PC-3 (cell line): Measurements from ENCODE around the gene TGFBR3. TPM values are rescaled to one million over a fixed set of nuclear protein-coding genes. Genes with fewer than 3 reads are reported as not detected.

Experiments
- ATAC-seq: fragments of 200-7000 bp; cut with Tn5 transposase; 2 replicates; pipeline ENCODE4 v1.9.1; 2020; ENCODE audit warnings: mild to moderate bottlenecking, moderate library complexity
- BruUV-seq: library from RNA; stranded (reverse); fragments of 400-500 nt; replicated peaks from 2 replicates; lab custom pipeline; 2021; lab: Mats Ljungman, UMichigan
- CTCF ChIA-PET: fragments of 300-600 bp; sonication (Branson Sonifier 250); formaldehyde crosslinking; loops from one replicate; lab custom pipeline; 2022; ENCODE audit warnings: antibody characterized with exemption; lab: Charles Lee
- POLR2A ChIA-PET: fragments of 300-600 bp; sonication (Branson Sonifier 250); formaldehyde crosslinking; loops from one replicate; lab custom pipeline; 2022; ENCODE audit warnings: antibody characterized with exemption; ENCODE audit not compliant: unreplicated experiment; lab: Charles Lee
- DNase-seq: peaks from one replicate; pipeline ENCODE4 v3.0.0-alpha.2; 2015
- H2AFZ ChIP-seq: fragments of 300-600 bp; sonication (generic); 2 replicates; pipeline ENCODE4 v1.6.0; 2016; ENCODE audit warnings: antibody characterized with exemption, low read length
- H3F3A ChIP-seq: fragments of 300-600 bp; sonication (generic); one replicate; pipeline ENCODE4 v1.6.0; 2017; ENCODE audit warnings: antibody characterized with exemption, low read length, control low read depth, mild to moderate bottlenecking; ENCODE audit not compliant: unreplicated experiment
- H3K27ac ChIP-seq: fragments of 300-600 bp; sonication (generic); 2 replicates; pipeline ENCODE4 v1.5.1; 2016; ENCODE audit warnings: mild to moderate bottlenecking, low read length
- H3K27me3 ChIP-seq: fragments of 300-600 bp; sonication (generic); 2 replicates; pipeline ENCODE4 v1.6.1; 2016; ENCODE audit warnings: low read length, mixed read lengths
- H3K36me3 ChIP-seq: fragments of 300-600 bp; sonication (generic); 2 replicates; pipeline ENCODE4 v1.6.1; 2016; ENCODE audit warnings: low read depth, mixed run types, low read length, mixed read lengths
- H3K4me1 ChIP-seq: fragments of 300-600 bp; sonication (generic); 2 replicates; pipeline ENCODE4 v1.5.1; 2016; ENCODE audit warnings: low read length; ENCODE audit not compliant: insufficient read depth
- H3K4me2 ChIP-seq: fragments of 300-600 bp; sonication (generic); 2 replicates; pipeline ENCODE4 v1.6.0; 2016; ENCODE audit warnings: low read length
- H3K4me3 ChIP-seq: fragments of 300-600 bp; sonication (generic); 2 replicates; pipeline ENCODE4 v1.5.1; 2016; ENCODE audit warnings: mild to moderate bottlenecking, low read length, mixed read lengths
- H3K79me2 ChIP-seq: fragments of 300-600 bp; sonication (generic); 2 replicates; pipeline ENCODE4 v1.6.1; 2017; ENCODE audit warnings: low read length, mixed read lengths
- H3K9ac ChIP-seq: fragments of 300-600 bp; sonication (generic); 2 replicates; pipeline ENCODE4 v1.6.0; 2016; ENCODE audit warnings: mild to moderate bottlenecking, low read length
- H3K9me2 ChIP-seq: fragments of 300-600 bp; sonication (generic); replicated peaks from 2 replicates; pipeline ENCODE4 v1.6.1; 2016; ENCODE audit warnings: mixed run types, low read length, mixed read lengths
- H3K9me3 ChIP-seq: fragments of 300-600 bp; sonication (generic); 2 replicates; pipeline ENCODE4 v1.6.1; 2016; ENCODE audit warnings: low read length, mixed read lengths
- H4K20me1 ChIP-seq: fragments of 300-600 bp; sonication (generic); 2 replicates; pipeline ENCODE4 v1.6.1; 2016; ENCODE audit warnings: low read length, mixed read lengths
- EZH2 ChIP-seq: fragments of 300-600 bp; sonication (generic); IDR thresholded peaks from one replicate; pipeline ENCODE4 v1.6.1; 2017; ENCODE audit warnings: antibody characterized with exemption, mild to moderate bottlenecking, low read length; ENCODE audit not compliant: unreplicated experiment
- EZH2phosphoT487 ChIP-seq: fragments of 300-600 bp; sonication (generic); IDR thresholded peaks from 2 replicates; pipeline ENCODE4 v1.6.1; 2018; ENCODE audit warnings: mild to moderate bottlenecking, antibody characterized with exemption, low read length, borderline replicate concordance
- intact Hi-C: fragments of 100-400 bp; cut with micrococcal nuclease; formaldehyde crosslinking; loops from 2 replicates; pipeline ENCODE4 v1.9.0; 2023
- total RNA-seq: library from RNA; depleted of rRNA; stranded (reverse); fragments of >200 nt; gene quantifications from 2 replicates; pipeline ENCODE4 v1.2.3, GENCODE V29; 2014
- TF ChIP-seq, protein P1 (sequence below): fragments of 300-600 bp; sonication (generic); conservative IDR thresholded peaks from 2 replicates; pipeline ENCODE4 v1.5.1; 2017; ENCODE audit warnings: antibody characterized with exemption, low read depth, mild to moderate bottlenecking, low read length

The TGFBR3 gene
- total RNA-seq, 1 experiment from 2014 or later: 2.8 TPM

DNA sequence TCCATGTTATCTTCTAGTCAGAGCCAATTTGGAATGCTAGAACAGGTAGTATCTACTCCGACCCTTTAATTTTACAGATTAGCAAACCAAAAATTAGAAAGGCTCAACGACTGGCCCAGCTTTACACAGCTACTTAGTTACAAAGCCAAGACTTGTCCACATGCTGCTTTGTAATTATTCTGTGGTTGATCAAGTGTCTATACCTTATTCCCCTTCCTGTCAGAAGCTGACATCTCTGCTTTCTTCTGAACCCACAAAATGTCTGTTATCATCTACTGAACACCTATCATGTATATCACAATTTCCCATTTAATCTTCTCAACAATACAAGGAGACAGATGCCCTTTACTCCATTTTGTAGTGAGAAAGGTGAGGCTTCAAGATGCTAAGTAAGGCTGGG is 15.6 kb downstream of the TGFBR3 start:
- ChIA-PET CTCF (no interaction called here), POLR2A (no interaction called here)
- no peaks in the 10 kb centered on the region for H3F3A ChIP-seq
- no peaks in the 10 kb centered on the region for H3K36me3 ChIP-seq
- TF ChIP-seq EZH2 (no peak), EZH2phosphoT487 (no peak)
- TF ChIP-seq, protein P1, sequence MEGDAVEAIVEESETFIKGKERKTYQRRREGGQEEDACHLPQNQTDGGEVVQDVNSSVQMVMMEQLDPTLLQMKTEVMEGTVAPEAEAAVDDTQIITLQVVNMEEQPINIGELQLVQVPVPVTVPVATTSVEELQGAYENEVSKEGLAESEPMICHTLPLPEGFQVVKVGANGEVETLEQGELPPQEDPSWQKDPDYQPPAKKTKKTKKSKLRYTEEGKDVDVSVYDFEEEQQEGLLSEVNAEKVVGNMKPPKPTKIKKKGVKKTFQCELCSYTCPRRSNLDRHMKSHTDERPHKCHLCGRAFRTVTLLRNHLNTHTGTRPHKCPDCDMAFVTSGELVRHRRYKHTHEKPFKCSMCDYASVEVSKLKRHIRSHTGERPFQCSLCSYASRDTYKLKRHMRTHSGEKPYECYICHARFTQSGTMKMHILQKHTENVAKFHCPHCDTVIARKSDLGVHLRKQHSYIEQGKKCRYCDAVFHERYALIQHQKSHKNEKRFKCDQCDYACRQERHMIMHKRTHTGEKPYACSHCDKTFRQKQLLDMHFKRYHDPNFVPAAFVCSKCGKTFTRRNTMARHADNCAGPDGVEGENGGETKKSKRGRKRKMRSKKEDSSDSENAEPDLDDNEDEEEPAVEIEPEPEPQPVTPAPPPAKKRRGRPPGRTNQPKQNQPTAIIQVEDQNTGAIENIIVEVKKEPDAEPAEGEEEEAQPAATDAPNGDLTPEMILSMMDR: no peak
- no peaks in the 10 kb centered on the region for H3K27me3 ChIP-seq
- no peak for DNase-seq
- no peak overlapping the region for H3K27ac ChIP-seq
- H3K79me2 ChIP-seq: peaks cover 4% of the 10 kb centered on the region; the same call in 1 of the 2 replicates
- intact Hi-C loops: no loop called here
- H2AFZ ChIP-seq: no peak overlapping the region
- H4K20me1 ChIP-seq: no peaks in the 10 kb centered on the region
- BruUV-seq: no TSS peak
- ATAC-seq: no peak
- no peak overlapping the region for H3K4me2 ChIP-seq
- H3K9me2 ChIP-seq: no peaks in the 10 kb centered on the region
- peaks cover 20% of the 10 kb centered on the region for H3K4me1 ChIP-seq
- H3K9me3 ChIP-seq: no peaks in the 10 kb centered on the region
- no peak overlapping the region for H3K4me3 ChIP-seq
- no peak overlapping the region for H3K9ac ChIP-seq

- Histone ChIP-seq H3K9me2 (no peaks in the 10 kb centered on the region), H3K9me3 (no peaks in the 10 kb centered on the region), H3K4me3 (no peak overlapping the region), H3K4me1 (peaks cover 18% of the 10 kb centered on the region), H3K36me3 (no peaks in the 10 kb centered on the region), H3F3A (no peaks in the 10 kb centered on the region), H2AFZ (no peak overlapping the region), H3K27ac (no peak overlapping the region), H3K27me3 (no peaks in the 10 kb centered on the region), H3K4me2 (no peak overlapping the region), H3K9ac (no peak overlapping the region), H4K20me1 (no peaks in the 10 kb centered on the region), H3K79me2 (peaks cover 4% of the 10 kb centered on the region; the same call in 1 of the 2 replicates)
- no TSS peak for BruUV-seq
- ATAC-seq (no peak), DNase-seq (no peak)
- ChIA-PET CTCF (no interaction called here), POLR2A (no interaction called here)
- intact Hi-C loops: no loop called here
- TF ChIP-seq, protein P1: no peak
- TF ChIP-seq EZH2 (no peak), EZH2phosphoT487 (no peak)
Observed at GRCh38 chr1:91866425-91866824, 19.5 kb downstream of the TGFBR3 start.

GRCh38 chr1:91864017-91864700 is 21.8 kb downstream of the TGFBR3 start:
- Histone ChIP-seq H4K20me1 (no peaks in the 10 kb centered on the region), H3K4me2 (peak overlapping the region; percentile 67), H3K4me1 (peaks cover 15% of the 10 kb centered on the region), H3K27ac (no peak overlapping the region), H3K9me3 (no peaks in the 10 kb centered on the region), H3K9me2 (no peaks in the 10 kb centered on the region), H3K79me2 (no peaks in the 10 kb centered on the region), H3K4me3 (peak overlapping the region; percentile 33; the same call in 1 of the 2 replicates), H2AFZ (peak overlapping the region; percentile 50), H3K9ac (no peak overlapping the region), H3K36me3 (no peaks in the 10 kb centered on the region), H3F3A (no peaks in the 10 kb centered on the region), H3K27me3 (no peaks in the 10 kb centered on the region)
- BruUV-seq: no TSS peak
- TF ChIP-seq, protein P1: no peak
- no peak for TF ChIP-seq EZH2phosphoT487
- TF ChIP-seq EZH2: no peak
- intact Hi-C loops: no loop called here
- ChIA-PET POLR2A (no interaction called here), CTCF (no interaction called here)
- peak; percentile 87 for ATAC-seq
- peak; percentile 50 for DNase-seq
